NCI-H510A (cell line): Measurements from ENCODE around the gene LRRC43.
"Not testable (repeated sequence)": the region's sequence is repeated elsewhere in the genome, so short reads cannot be mapped to it uniquely, and the experiment has no call there.

Experiments used
- DNase-seq: peaks from one replicate; lab custom pipeline; 2025; lab: John Stamatoyannopoulos, UW

LRRC43 gene

GRCh38 chr12:122155705-122156104 is 27.2 kb upstream of the LRRC43 start:
- DNase-seq, result no peak

DNA sequence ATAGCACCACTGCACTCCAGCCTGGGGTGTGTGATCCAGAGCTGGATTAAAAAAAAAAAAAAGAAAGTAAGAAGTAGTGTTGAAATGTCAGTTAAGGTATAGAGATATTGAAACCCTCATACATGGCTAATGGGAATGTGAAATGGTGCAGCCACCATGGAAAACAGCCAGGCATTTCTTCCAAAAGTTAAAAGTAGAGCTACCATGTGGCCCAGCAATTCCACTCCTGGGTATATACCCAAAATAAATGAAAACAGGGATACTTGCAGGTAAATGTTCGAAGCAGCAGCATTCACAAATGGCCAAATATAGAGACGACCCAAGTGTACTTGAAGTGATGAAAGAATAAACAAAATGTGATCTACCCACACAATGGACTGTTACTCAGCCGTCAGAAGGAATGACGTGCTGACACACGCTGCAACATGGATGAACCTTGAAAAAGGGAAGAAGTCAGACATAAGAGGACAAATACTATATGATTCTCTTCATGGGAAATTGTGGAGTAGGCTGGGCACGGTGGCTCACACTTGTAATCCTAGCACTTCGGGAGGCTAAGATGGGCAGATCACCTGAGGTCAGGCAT is 24.1 kb upstream of the LRRC43 start:
- no peak for DNase-seq

GRCh38 chr12:122159882-122160281 is 23.0 kb upstream of the LRRC43 start:
- no peak for DNase-seq

DNA sequence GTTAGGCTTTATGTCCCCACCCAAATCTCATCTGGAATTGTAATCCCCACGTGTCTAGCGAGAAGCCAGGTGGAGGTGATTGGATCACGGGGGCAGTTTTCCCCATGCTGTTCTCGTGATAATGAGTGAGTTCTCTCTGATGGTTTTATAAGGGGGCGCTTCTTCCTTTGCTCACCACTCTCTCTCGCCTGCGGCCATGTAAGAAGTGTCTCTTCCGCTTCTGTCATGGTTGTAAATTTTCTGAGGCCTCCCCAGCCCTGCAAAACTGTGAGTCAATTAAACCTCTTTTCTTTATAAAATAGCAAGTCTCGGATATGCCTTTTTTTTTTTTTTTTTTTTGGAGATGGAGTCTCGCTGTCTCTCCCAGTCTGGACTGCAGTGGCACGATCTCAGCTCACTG is 22.2 kb upstream of the LRRC43 start:
- DNase-seq, result no peak

DNA sequence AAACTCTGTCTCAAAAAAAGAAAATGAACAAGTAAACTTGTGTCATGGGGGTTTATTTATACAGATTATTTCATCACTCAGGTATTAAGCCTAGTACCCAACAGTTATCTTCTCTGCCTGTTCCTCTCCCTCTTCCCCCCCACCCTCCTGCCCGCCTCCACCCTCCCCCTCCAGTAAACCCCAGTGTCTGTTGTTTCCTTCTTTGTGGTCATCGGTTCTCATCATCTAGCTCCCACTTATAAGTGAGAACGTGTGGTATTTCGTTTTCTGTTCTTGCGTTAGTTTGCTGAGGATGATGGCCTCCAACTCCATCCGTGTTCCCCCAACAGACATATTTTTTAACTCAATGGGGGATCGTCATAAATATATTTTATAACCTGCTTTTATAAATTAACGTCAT is 21.2 kb upstream of the LRRC43 start:
- DNase-seq, result no peak

- no peak for DNase-seq
Observed at GRCh38 chr12:122162976-122163375, 19.9 kb upstream of the LRRC43 start.

DNA sequence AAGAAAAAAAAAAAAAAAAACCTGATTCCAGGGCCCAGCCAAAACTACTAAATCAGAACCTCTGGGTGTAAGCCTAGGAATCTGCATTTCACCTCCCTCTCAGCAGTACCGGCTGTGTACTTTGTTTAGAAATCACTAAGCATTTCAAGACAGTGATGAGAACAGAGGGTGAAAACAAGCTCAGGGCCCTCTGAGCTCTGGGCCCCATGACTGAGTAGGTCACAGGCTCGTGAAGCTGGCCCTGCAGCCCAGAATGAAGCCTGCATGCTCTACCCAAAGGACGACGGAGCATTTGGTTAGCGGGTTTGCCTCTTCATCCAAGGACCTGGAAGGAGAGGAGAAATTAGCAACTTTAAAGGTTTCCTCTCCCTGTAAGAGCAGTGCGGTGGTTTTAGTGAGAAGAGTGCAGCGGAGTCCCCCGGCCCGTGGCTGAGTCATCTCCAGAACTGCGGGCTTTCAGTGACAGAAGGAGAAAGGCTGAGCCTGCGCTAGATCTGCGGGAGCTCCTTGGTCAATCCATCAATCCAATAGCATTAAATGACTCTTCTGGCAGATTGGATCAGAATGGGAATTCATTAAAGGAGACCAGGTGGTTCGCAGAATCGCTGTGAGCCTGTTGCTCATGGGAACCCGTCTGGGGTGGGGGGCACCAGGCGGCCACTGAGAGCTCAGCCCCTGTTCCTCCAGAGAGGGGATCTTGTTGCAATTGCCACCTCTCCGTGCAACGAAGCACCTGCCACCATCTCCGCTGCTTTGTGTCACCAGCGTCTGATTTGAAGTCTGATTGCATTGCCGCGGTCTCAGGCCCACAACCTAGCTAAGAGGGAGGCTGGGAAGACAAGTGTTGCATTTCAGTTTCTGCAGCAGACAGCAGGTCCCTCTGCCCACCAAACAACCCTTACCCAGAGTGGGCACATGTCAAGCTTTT is 16.2 kb upstream of the LRRC43 start:
- DNase-seq, result no peak

GRCh38 chr12:122167356-122167925 is 15.5 kb upstream of the LRRC43 start:
- DNase-seq, result no peak

DNA sequence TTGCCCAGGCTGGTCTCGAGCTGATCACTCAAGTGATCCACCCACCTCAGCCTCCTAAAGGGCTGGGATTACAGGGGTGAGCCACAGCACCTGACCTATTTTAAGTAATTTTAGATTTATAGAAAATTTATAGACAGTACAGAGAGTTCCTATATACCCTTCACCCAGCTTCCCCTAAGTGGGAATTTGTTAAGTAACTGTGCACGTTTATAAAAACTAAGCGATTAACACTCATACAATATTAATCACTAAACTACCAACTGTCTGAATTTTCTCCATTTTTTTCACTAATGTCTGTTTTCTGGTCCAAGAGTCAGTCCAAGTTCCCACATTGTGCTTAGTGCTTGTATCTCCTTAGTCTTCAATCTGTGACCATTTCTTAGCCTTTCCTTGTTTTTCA is 14.4 kb upstream of the LRRC43 start:
- no peak for DNase-seq

- DNase-seq, result no peak
Observed at GRCh38 chr12:122171399-122171798, 11.5 kb upstream of the LRRC43 start.

GRCh38 chr12:122172262-122172939 is 10.5 kb upstream of the LRRC43 start:
- DNase-seq, result no peak

DNA sequence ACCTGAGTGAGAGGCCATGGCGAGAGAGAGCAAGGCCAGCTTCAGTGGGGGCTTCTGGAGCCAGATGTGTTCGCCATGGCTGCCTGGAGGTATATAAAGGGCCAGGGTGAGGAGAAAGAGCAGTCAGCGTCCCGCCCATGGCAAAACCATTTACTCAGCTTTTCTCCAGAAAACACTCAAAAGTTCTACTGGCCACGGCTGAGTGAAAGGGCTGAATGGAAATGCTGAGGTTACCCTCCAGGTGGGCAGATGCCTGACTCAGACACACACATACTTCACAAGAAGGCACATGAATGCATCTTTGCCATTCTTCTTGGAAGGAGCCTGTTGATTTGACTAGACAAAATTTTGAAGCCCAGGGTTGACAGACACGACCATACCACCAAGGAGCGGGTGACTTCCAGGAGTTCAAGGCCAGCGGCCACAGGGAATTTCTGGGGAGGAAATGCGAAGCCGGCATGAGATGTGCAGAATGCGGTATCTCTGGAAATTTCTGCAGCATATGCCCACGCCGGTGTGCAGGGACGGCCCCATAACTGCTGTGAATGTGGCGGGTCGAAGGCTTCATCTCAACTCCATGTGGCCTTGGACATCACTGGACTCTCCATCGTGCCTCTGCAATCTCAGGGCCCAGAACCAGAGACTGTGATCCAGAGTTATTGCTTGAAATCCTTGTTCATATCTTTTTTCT is 8.6 kb upstream of the LRRC43 start, which contains the start of gene IL31:
Gene IL31 (minus strand): TSS at position 67 of the 691 bp plus-strand sequence. CDS start 49 bp downstream, at position 18.
- no peak for DNase-seq

DNA sequence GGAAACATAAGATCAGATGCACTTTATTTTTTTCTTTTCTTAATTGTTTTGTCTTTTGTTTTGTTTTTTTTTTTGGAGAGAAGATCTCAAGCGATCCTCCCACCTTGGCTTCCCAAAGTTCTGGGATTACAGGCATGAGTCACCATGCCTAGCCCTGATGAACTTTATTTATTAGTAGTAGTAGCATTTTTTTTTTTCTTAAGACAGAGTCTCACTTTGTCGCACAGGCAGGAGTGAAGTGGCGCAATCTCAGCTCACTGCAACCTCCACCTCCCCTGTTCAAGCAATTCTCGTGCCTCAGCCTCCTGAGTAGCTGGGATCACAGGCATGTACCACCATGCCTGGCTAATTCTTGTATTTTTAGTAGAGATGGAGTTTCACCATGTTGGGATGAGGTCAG is 6.5 kb upstream of the LRRC43 start:
- DNase-seq, result not testable (repeated sequence)

DNA sequence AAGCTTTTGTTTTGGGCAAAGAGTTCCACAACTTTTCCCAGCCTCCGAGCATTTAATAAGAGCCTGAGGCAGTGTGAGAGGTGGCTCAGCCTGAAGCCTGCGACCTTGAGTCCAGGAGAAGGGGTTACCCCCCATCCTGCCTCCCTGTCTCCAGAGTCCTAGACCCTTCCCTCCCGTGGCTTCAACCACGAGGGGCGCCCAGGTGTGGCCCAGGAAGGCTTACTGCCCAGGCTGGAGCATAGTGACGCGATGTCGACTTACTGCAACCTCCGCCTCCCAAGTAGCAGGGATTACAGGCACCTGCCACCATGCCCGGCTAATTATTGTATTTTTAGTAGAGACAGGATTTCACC is 641 bp downstream of the LRRC43 start:
- DNase-seq, result no peak

GRCh38 chr12:122184517-122184916 is 1.6 kb downstream of the LRRC43 start:
- DNase-seq, result no peak

- DNase-seq, result no peak
Observed at GRCh38 chr12:122185079-122185478, 2.2 kb downstream of the LRRC43 start.

- DNase-seq, result no peak
Observed at GRCh38 chr12:122185494-122186082, 2.7 kb downstream of the LRRC43 start.

DNA sequence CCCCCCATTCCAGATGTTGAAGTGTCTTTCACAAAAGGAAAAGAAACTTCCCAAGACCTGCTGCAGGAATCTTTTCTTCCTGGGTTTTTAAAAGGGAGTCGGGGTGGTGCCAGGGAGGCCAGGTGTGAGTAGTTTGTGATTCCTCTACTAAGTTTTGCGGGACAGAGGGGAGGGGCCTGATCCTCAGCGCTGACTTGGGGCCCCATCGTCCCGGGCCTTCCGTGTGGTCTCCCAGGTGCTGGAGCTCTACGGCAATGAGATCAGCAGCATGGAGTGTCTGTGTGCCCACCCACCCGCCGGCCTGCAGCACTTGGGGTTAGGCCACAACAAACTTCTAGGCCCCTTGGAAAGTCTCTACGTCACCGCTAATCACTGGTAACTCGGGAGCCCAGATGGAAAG is 4.5 kb downstream of the LRRC43 start:
- DNase-seq, result no peak

DNA sequence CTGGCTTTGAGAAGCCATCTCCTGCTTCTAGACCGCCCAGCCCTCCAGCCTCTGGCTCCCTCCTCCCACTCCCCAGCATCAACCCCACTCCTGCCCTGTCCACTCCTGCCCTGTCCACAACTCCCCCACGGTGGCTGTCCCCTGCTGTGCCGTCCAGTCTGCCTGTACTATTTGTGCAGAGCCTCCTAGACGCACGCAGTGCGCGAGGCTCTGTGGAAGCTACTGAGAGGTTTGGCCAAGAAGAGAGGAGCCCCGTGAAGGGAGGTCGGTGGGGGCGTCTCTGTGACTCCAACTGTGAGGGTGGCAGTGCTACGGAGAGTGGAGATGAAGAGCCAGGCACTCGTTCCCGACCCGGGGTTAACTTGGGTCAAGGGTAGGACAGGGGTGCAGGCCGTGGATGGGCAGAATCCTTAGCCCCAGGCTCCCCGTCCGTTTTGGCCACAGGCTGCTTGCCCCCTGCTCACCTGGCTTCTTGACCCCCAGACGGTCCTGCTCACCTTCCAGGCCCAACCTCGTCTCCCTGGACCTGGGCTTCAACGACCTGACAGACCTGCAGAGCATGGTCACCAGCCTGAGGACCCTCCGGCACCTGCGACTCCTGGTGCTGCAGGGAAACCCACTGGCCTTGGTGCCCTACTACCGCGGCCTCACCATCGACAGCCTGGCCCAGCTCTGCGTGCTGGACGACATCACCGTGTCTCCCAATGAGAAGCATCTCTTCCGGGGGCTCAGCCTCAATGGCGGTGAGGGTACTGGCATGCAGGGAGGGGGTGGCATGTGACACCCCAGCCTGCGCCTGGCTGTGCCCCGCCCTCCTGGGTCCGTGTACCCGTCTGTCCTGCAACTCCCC is 6.9 kb downstream of the LRRC43 start:
- DNase-seq, result no peak

DNA sequence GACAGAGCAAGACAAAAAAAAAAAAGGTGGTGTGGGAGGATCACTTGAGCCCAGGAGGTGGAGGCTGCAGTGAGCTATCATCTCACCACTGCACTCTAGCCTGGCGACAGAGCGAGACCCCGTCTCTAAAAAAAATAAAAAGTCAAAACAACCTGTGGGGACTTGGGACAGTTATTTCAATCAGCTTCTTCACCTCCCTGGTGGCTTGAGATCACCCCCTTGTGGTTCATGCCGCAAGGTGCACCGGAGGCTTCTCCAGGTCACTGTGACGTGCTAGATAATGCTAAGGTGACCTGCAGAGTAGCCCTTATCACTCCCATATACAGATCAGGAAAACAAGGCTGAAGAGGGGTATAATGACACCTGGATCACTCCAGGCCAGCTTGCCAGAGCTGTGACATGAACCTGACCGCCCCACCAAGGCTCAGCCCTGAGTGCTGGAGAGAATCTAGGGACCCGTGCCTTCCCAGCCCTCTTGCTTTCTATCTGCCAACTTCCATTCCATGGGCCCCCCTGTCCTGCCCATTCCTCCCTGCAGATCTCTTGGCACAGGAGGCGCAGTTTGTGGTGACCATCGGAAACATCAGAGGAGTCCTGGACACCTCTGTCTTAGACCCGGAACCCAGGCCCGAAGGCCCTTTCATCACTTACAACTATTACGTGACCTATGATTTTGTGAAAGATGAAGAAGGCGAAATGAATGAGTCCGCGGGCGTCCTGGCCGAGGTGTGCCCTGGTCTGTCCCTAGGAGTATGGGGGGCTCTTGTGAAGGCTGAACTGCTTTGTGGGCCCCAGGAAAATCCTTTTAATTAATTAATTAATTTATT is 8.1 kb downstream of the LRRC43 start:
- peak; percentile 48 for DNase-seq
